Measurements from ENCODE around the gene CCDC102B.

DNA sequence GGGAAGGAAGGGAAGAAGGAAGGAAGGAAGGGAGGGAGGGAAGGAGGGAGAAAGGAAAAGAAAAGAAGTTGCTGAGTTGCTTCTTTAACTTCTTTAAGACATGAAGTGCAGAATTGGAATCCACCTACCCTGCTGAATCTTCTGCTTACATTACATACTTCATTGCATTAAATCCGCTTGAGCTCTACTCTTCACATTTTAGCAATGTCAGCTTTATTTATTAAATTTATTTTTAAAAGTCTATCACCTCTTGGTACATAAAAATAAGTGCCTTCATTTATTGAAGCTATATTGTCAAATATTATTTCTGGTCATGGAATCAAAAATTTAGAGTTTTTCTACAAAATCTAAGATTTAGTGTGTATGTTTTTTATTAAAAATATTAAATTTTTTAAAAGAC is 284.6 kb downstream of the CCDC102B start:
- TF ChIP-seq ASH2L (IDR thresholded peaks at IDR 0.05; ENCODE audit: low read length) (no peak), POLR2A (IDR thresholded peaks at IDR 0.05; ENCODE audit: control extremely low read depth in 1 of 2, low read depth in 2 of 2, low read length in 2 of 2) (no peak), POLR2AphosphoS5 (IDR thresholded peaks at IDR 0.05; ENCODE audit: low read depth, low read length) (no peak), RFX5 (IDR thresholded peaks at IDR 0.05; ENCODE audit: borderline replicate concordance, low read depth, low read length) (no peak), SIN3A (conservative IDR thresholded peaks at IDR 0.05 in 1 of 2, IDR thresholded peaks at IDR 0.05 in 1 of 2; ENCODE audit: low read depth in 1 of 2, low read length in 2 of 2) (no peak)
- TF ChIP-seq, protein P1, sequence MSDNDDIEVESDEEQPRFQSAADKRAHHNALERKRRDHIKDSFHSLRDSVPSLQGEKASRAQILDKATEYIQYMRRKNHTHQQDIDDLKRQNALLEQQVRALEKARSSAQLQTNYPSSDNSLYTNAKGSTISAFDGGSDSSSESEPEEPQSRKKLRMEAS (IDR thresholded peaks at IDR 0.05), result no peak
- TF ChIP-seq, protein P2, sequence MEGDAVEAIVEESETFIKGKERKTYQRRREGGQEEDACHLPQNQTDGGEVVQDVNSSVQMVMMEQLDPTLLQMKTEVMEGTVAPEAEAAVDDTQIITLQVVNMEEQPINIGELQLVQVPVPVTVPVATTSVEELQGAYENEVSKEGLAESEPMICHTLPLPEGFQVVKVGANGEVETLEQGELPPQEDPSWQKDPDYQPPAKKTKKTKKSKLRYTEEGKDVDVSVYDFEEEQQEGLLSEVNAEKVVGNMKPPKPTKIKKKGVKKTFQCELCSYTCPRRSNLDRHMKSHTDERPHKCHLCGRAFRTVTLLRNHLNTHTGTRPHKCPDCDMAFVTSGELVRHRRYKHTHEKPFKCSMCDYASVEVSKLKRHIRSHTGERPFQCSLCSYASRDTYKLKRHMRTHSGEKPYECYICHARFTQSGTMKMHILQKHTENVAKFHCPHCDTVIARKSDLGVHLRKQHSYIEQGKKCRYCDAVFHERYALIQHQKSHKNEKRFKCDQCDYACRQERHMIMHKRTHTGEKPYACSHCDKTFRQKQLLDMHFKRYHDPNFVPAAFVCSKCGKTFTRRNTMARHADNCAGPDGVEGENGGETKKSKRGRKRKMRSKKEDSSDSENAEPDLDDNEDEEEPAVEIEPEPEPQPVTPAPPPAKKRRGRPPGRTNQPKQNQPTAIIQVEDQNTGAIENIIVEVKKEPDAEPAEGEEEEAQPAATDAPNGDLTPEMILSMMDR (IDR thresholded peaks at IDR 0.05; ENCODE audit: control extremely low read depth in 1 of 3, insufficient read depth in 1 of 3, low read depth in 1 of 3, low read length in 3 of 3), result no peak
